Panc1 (cell line): ENCODE results near the gene FARS2. TPM values are rescaled to one million over a fixed set of nuclear protein-coding genes. Genes with fewer than 3 reads are reported as not detected.

Experiments
- ATAC-seq: fragments of 200-7000 bp; cut with Tn5 transposase; 2 replicates; pipeline ENCODE4 v1.9.1; 2020; ENCODE audit warnings: mild to moderate bottlenecking, moderate library complexity
- BruUV-seq: library from RNA; stranded (reverse); fragments of 400-500 nt; replicated peaks from 2 replicates; lab custom pipeline; 2021; lab: Mats Ljungman, UMichigan
- CTCF ChIA-PET: fragments of 300-600 bp; sonication (Branson Sonifier 250); formaldehyde crosslinking; loops from one replicate; lab custom pipeline; 2022; ENCODE audit warnings: antibody characterized with exemption; lab: Charles Lee
- POLR2A ChIA-PET: fragments of 300-600 bp; sonication (Branson Sonifier 250); formaldehyde crosslinking; loops from one replicate; lab custom pipeline; 2022; ENCODE audit warnings: antibody characterized with exemption; lab: Charles Lee
- DNase-seq: peaks from one replicate; pipeline ENCODE4 v3.0.0-alpha.2; 2010; ENCODE audit warnings: low read depth, low spot score
- H3K27ac ChIP-seq: 2 replicates; pipeline ENCODE4 v1.5.1; 2011; ENCODE audit warnings: mild to moderate bottlenecking, low read length, inconsistent platforms
- H3K27me3 ChIP-seq: fragments of 200-500 bp; sonication (Bioruptor generic); 2 replicates; pipeline ENCODE4 v1.6.0; 2014; ENCODE audit warnings: low read length, inconsistent platforms; ENCODE audit not compliant: control insufficient read depth, insufficient read depth
- H3K36me3 ChIP-seq: fragments of 200-500 bp; sonication (Bioruptor generic); 2 replicates; pipeline ENCODE4 v1.5.1; 2014; ENCODE audit warnings: inconsistent platforms, mild to moderate bottlenecking, low read length, moderate library complexity; ENCODE audit not compliant: control insufficient read depth, insufficient read depth
- H3K4me1 ChIP-seq: 2 replicates; pipeline ENCODE4 v1.5.1; 2011; ENCODE audit warnings: inconsistent platforms, mild to moderate bottlenecking, low read length, moderate library complexity; ENCODE audit not compliant: control insufficient read depth, insufficient read depth
- H3K4me3 ChIP-seq, 2 experiments: 2 replicates each; pipeline ENCODE4 v1.5.1; 2011 to 2012; ENCODE audit warnings: low read depth in 2 of 2, low read length in 2 of 2, mild to moderate bottlenecking in 2 of 2, inconsistent platforms in 1 of 2, moderate library complexity in 1 of 2
- H3K9me3 ChIP-seq: fragments of 200-500 bp; sonication (Bioruptor generic); 2 replicates; pipeline ENCODE4 v1.5.1; 2014; ENCODE audit warnings: low read depth, mild to moderate bottlenecking, inconsistent platforms, low read length, moderate library complexity; ENCODE audit not compliant: control insufficient read depth, insufficient read depth
- POLR2AphosphoS5 ChIP-seq: IDR thresholded peaks from 2 replicates; pipeline ENCODE4 v1.6.1; 2012; ENCODE audit warnings: mild to moderate bottlenecking, low read depth, low read length, moderate library complexity
- REST ChIP-seq, 2 experiments: IDR thresholded peaks; 2 replicates each; pipeline ENCODE4 v1.6.1; 2011 to 2012; ENCODE audit warnings: low read depth in 2 of 2, control low read depth in 1 of 2, low read length in 1 of 2, mild to moderate bottlenecking in 1 of 2, moderate library complexity in 1 of 2; ENCODE audit not compliant: insufficient read depth in 1 of 2
- SIN3A ChIP-seq: IDR thresholded peaks from 2 replicates; pipeline ENCODE4 v1.6.1; 2012; ENCODE audit warnings: low read depth, mild to moderate bottlenecking, low read length, moderate library complexity, borderline replicate concordance; ENCODE audit not compliant: insufficient read depth
- TCF7L2 ChIP-seq: IDR thresholded peaks from 2 replicates; pipeline ENCODE4 v1.6.1; 2011; ENCODE audit warnings: mild to moderate bottlenecking, low read depth, low read length, inconsistent platforms
- in situ Hi-C: cut with HindIII; loops from 2 replicates; pipeline ENCODE4 v1.10.0; 2016; ENCODE audit warnings: low sequenced_read_pairs, low pct_unique_long_range_greater_than_20kb
- intact Hi-C: fragments of 100-400 bp; cut with micrococcal nuclease; formaldehyde crosslinking; loops from one replicate; pipeline ENCODE4 v1.10.0; 2022; ENCODE audit not compliant: unreplicated experiment
- total RNA-seq: library from RNA; stranded (reverse); gene quantifications from one replicate; pipeline ENCODE4 v1.2.1, GENCODE V29; 2021; ENCODE audit not compliant: unreplicated experiment
- TF ChIP-seq, protein P1 (sequence below): fragments of 450-650 bp; IDR thresholded peaks from 2 replicates; pipeline ENCODE4 v1.5.1; 2017; ENCODE audit warnings: mild to moderate bottlenecking

Gene FARS2
- total RNA-seq, 1 experiment from 2014 or later, result 12.8 TPM

GRCh38 chr6:5412663-5413062, 151.3 kb downstream of the FARS2 start:
- no TSS peak for BruUV-seq
- POLR2A ChIA-PET, result no interaction called here
- Histone ChIP-seq H3K4me3 (no peak overlapping the region), H3K36me3 (no peaks in the 10 kb centered on the region), H3K4me1 (no peaks in the 10 kb centered on the region), H3K9me3 (no peaks in the 10 kb centered on the region), H3K27ac (no peak overlapping the region), H3K27me3 (no peaks in the 10 kb centered on the region)
- intact Hi-C loops (no loop called here), in situ Hi-C loops (no loop called here)
- ATAC-seq, result no peak
- no peak for DNase-seq
- CTCF ChIA-PET, result no interaction called here
- TF ChIP-seq, protein P1, sequence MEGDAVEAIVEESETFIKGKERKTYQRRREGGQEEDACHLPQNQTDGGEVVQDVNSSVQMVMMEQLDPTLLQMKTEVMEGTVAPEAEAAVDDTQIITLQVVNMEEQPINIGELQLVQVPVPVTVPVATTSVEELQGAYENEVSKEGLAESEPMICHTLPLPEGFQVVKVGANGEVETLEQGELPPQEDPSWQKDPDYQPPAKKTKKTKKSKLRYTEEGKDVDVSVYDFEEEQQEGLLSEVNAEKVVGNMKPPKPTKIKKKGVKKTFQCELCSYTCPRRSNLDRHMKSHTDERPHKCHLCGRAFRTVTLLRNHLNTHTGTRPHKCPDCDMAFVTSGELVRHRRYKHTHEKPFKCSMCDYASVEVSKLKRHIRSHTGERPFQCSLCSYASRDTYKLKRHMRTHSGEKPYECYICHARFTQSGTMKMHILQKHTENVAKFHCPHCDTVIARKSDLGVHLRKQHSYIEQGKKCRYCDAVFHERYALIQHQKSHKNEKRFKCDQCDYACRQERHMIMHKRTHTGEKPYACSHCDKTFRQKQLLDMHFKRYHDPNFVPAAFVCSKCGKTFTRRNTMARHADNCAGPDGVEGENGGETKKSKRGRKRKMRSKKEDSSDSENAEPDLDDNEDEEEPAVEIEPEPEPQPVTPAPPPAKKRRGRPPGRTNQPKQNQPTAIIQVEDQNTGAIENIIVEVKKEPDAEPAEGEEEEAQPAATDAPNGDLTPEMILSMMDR, result no peak
- TF ChIP-seq TCF7L2 (no peak), SIN3A (no peak), POLR2AphosphoS5 (no peak), REST (IDR thresholded peaks at IDR 0.05; ENCODE audit: insufficient read depth in 1 of 2, low read depth in 2 of 2, low read length in 1 of 2) (no peak)

DNA sequence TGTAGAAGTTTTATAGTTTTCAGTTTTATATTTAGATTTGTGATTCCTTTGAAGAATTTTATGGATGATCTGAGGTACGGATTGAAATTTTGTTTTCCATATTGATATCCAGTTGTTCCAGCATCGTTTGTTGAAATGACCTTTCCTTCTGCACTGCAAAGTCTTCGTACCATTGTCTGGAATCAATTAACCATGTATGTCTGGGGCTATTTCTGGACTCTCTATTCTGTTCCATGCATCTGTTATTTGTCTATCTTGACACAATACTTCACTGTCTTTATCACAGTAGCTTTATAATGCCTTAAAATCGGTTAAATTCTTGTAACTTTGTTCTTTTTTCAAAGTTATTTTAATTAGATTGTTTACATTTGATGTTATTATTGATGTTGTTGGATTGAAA, 154.9 kb downstream of the FARS2 start:
- TF ChIP-seq SIN3A (no peak), REST (IDR thresholded peaks at IDR 0.05; ENCODE audit: insufficient read depth in 1 of 2, low read depth in 2 of 2, low read length in 1 of 2) (no peak), POLR2AphosphoS5 (no peak), TCF7L2 (no peak)
- TF ChIP-seq, protein P1, result no peak
- CTCF ChIA-PET, result no interaction called here

More for the DNA sequence above, 154.9 kb downstream of the FARS2 start:
- intact Hi-C loops (no loop called here), in situ Hi-C loops (no loop called here)
- no TSS peak for BruUV-seq
- H3K4me3 ChIP-seq, result no peak overlapping the region
- no peaks in the 10 kb centered on the region for H3K9me3 ChIP-seq
- POLR2A ChIA-PET, result no interaction called here
- DNase-seq (no peak), ATAC-seq (no peak)
- H3K36me3 ChIP-seq, result no peaks in the 10 kb centered on the region
- H3K27ac ChIP-seq, result no peak overlapping the region
- no peaks in the 10 kb centered on the region for H3K4me1 ChIP-seq
- H3K27me3 ChIP-seq, result no peaks in the 10 kb centered on the region
